ENCODE results near the gene BAK1.

DNA sequence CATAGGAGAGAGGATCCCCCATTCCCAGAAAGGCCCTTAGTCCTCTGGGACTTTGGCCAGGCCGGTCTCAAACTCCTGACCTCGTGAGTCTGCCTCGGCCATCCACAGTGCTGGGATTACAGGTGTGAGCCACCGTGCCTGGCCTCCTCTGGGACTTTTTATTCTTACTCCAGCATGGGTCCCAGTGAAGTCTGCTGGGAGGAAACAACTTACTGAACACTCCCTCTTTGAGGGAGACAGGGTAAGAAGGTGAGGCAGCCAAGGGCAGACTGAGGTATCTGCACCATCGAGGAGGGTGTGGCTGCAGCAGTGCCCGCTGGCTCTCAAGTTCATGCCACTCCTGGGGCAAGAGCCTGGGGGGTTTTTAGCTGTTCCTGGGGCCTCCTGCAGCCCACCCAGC, 2.4 kb downstream of the BAK1 start:
- TF ChIP-seq, protein P1, sequence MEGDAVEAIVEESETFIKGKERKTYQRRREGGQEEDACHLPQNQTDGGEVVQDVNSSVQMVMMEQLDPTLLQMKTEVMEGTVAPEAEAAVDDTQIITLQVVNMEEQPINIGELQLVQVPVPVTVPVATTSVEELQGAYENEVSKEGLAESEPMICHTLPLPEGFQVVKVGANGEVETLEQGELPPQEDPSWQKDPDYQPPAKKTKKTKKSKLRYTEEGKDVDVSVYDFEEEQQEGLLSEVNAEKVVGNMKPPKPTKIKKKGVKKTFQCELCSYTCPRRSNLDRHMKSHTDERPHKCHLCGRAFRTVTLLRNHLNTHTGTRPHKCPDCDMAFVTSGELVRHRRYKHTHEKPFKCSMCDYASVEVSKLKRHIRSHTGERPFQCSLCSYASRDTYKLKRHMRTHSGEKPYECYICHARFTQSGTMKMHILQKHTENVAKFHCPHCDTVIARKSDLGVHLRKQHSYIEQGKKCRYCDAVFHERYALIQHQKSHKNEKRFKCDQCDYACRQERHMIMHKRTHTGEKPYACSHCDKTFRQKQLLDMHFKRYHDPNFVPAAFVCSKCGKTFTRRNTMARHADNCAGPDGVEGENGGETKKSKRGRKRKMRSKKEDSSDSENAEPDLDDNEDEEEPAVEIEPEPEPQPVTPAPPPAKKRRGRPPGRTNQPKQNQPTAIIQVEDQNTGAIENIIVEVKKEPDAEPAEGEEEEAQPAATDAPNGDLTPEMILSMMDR (IDR thresholded peaks at IDR 0.05; ENCODE audit: low read depth, low read length) = no peak
- TF ChIP-seq EZH2phosphoT487 (IDR thresholded peaks at IDR 0.05; ENCODE audit: low read depth) = no peak
